Tibial nerve (tissue), 4 donors: ENCODE results near the gene RNF181. TPM values are rescaled to one million over a fixed set of nuclear protein-coding genes. Genes with fewer than 3 reads are reported as not detected.
"Not testable (repeated sequence)": the region's sequence is repeated elsewhere in the genome, so short reads cannot be mapped to it uniquely, and the experiment has no call there.

Experiments used
- DNase-seq, 2 donors: peaks; one replicate each; pipeline ENCODE4 v3.0.0-alpha.2; 2019; ENCODE audit warnings: low spot score in 2 of 2
- H3K27ac ChIP-seq, 4 donors: fragments of 200-600 bp; sonication (generic) in 3 of 4; one replicate each; pipeline ENCODE4 v1.5.1; 2017 to 2019; ENCODE audit warnings: mild to moderate bottlenecking in 1 of 4
- H3K27me3 ChIP-seq, 2 donors: fragments of 200-600 bp; sonication (generic) in 1 of 2; one replicate each; pipeline versions ENCODE4 v1.5.1 to v1.6.0; 2017 to 2019
- H3K36me3 ChIP-seq, 3 donors: fragments of 200-600 bp; sonication (generic); one replicate each; pipeline ENCODE4 v1.5.1; 2018 to 2019
- H3K4me1 ChIP-seq, 4 donors: fragments of 200-600 bp; sonication (generic) in 3 of 4; one replicate each; pipeline ENCODE4 v1.5.1; 2017 to 2019
- H3K4me3 ChIP-seq, 4 donors: fragments of 200-600 bp; sonication (generic) in 3 of 4; one replicate each; pipeline ENCODE4 v1.5.1; 2017 to 2019; ENCODE audit warnings: mild to moderate bottlenecking in 1 of 4, moderate library complexity in 1 of 4
- H3K9me3 ChIP-seq, 4 donors: fragments of 200-600 bp; sonication (generic) in 3 of 4; one replicate each; pipeline ENCODE4 v1.5.1; 2017 to 2019
- EP300 ChIP-seq, 2 donors: sonication (generic); formaldehyde crosslinking; IDR thresholded peaks; one replicate each; pipeline ENCODE4 v1.6.1; 2017; ENCODE audit warnings: antibody characterized with exemption in 2 of 2, mild to moderate bottlenecking in 1 of 2
- POLR2A ChIP-seq, 2 donors: fragments of 450-650 bp; IDR thresholded peaks; one replicate each; pipeline ENCODE4 v1.6.1; 2017; ENCODE audit warnings: antibody characterized with exemption in 2 of 2, mild to moderate bottlenecking in 2 of 2, moderate library complexity in 2 of 2
- WGBS, 2 donors: methylation state at CpG; one replicate each; pipeline ENCODE4 v1.1.5; 2018; 5-methylcytosine and 5-hydroxymethylcytosine counted together
- total RNA-seq, 4 donors: library from RNA; depleted of rRNA; stranded (reverse); fragments of >200 nt; gene quantifications; one replicate each; pipeline ENCODE4 v1.1.0, GENCODE V29; 2016
- TF ChIP-seq, protein P1 (sequence below), 5 experiments: fragments of 200-600 bp in 3 of 5; fragments of 450-650 bp in 2 of 5; sonication (generic) in 3 of 5; IDR thresholded peaks; one replicate each; pipeline ENCODE4 v1.5.1; 2016 to 2019; ENCODE audit warnings: antibody characterized with exemption in 5 of 5, mild to moderate bottlenecking in 3 of 5, moderate library complexity in 2 of 5

Gene RNF181
- total RNA-seq, 4 donors from 2014 or later = 117 to 212 (median 162) TPM

DNA sequence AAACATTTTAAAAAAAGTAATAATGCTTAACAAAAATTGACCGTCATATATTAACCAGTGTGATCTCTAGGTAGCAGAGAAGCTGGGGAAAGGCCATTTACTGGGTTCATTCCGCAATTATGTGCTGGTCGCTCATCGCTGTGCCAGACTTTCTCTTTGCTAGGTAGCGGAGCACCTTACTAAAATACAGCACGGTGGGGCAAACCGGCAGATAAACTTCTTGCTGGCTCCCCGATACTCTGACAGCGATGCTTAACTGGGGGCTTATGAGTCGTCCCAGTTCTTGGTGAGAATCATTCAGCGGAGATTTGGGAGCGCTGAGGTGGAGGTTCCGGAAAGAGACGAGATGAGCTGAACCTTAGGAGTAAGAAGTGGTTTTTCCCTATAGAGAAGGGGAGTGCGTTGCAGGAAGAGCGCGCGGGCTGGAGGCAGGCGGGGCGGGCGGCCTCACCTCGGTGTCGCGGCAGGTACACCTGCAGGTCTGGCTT is 15.7 kb downstream of the RNF181 start:
- H3K4me3 ChIP-seq = peak overlapping the region; percentile 77 to 99 (median 89)
- peak overlapping the region; percentile 40 to 93 (median 90) for H3K27ac ChIP-seq
- 5 to 6% methylated on average over 24 of the region's 24 CpGs for WGBS, 2 donors
- no peak for DNase-seq
- TF ChIP-seq EP300 (IDR thresholded peaks at IDR 0.05) (no peak), POLR2A (IDR thresholded peaks at IDR 0.05) (no peak)
- TF ChIP-seq, protein P1, sequence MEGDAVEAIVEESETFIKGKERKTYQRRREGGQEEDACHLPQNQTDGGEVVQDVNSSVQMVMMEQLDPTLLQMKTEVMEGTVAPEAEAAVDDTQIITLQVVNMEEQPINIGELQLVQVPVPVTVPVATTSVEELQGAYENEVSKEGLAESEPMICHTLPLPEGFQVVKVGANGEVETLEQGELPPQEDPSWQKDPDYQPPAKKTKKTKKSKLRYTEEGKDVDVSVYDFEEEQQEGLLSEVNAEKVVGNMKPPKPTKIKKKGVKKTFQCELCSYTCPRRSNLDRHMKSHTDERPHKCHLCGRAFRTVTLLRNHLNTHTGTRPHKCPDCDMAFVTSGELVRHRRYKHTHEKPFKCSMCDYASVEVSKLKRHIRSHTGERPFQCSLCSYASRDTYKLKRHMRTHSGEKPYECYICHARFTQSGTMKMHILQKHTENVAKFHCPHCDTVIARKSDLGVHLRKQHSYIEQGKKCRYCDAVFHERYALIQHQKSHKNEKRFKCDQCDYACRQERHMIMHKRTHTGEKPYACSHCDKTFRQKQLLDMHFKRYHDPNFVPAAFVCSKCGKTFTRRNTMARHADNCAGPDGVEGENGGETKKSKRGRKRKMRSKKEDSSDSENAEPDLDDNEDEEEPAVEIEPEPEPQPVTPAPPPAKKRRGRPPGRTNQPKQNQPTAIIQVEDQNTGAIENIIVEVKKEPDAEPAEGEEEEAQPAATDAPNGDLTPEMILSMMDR (IDR thresholded peaks at IDR 0.05) = no peak
- H3K27me3 ChIP-seq = no peaks in the 10 kb centered on the region
- H3K4me1 ChIP-seq = peaks cover 0 to 62% (median 12%) of the 10 kb centered on the region in 4 donors
- no peaks in the 10 kb centered on the region for H3K9me3 ChIP-seq
- peaks cover 0 to 31% (median 0%) of the 10 kb centered on the region in 3 donors for H3K36me3 ChIP-seq

GRCh38 chr2:85611705-85612587 is 16.4 kb downstream of the RNF181 start, which contains the start of gene C2orf68:
Gene C2orf68 (minus strand): TSS chr2:85612066. CDS start chr2:85611984, 82 bp downstream.
- 10 to 21% methylated on average over 31 to 66 of the region's 73 CpGs for WGBS, 2 donors
- Histone ChIP-seq H3K27ac (peak within 1 kb of the TSS; percentile 40 to 93 (median 90)), H3K36me3 (peaks cover 0 to 28% (median 0%) of the 10 kb centered on the region in 3 donors), H3K4me3 (peak within 1 kb of the TSS; percentile 77 to 99 (median 89)), H3K4me1 (peaks cover 0 to 59% (median 14%) of the 10 kb centered on the region in 4 donors), H3K27me3 (no peaks in the 10 kb centered on the region), H3K9me3 (no peaks in the 10 kb centered on the region)
- DNase-seq = peak; percentile 84 to 85
- TF ChIP-seq POLR2A (IDR thresholded peaks at IDR 0.05) (peak; percentile 36 to 78), EP300 (IDR thresholded peaks at IDR 0.05) (peak; percentile 60 to 92)
- TF ChIP-seq, protein P1 (IDR thresholded peaks at IDR 0.05) = peak in 1 of 5 experiments; percentile 16

- TF ChIP-seq EP300 (IDR thresholded peaks at IDR 0.05) = no peak
- TF ChIP-seq POLR2A (IDR thresholded peaks at IDR 0.05) = no peak
- TF ChIP-seq, protein P1 (IDR thresholded peaks at IDR 0.05) = no peak
- WGBS, 2 donors = 85 to 88% methylated on average over 10 of the region's 10 CpGs
- no peak for DNase-seq
- no peaks in the 10 kb centered on the region for H3K9me3 ChIP-seq
- no peak overlapping the region for H3K27ac ChIP-seq
- peaks cover 0 to 12% (median 0%) of the 10 kb centered on the region in 3 donors for H3K36me3 ChIP-seq
- no peak overlapping the region for H3K4me3 ChIP-seq
- peaks cover 0 to 53% (median 16%) of the 10 kb centered on the region in 4 donors for H3K4me1 ChIP-seq
- H3K27me3 ChIP-seq = no peaks in the 10 kb centered on the region
Observed at GRCh38 chr2:85613717-85614515, 18.4 kb downstream of the RNF181 start.

- DNase-seq, H3K27ac ChIP-seq, H3K9me3 ChIP-seq, H3K4me3 ChIP-seq, H3K27me3 ChIP-seq: not testable (repeated sequence)
- WGBS, 2 donors = 93 to 96% methylated on average over 7 of the region's 7 CpGs
- Histone ChIP-seq H3K4me1 (peaks cover 0 to 48% (median 16%) of the 10 kb centered on the region in 4 donors), H3K36me3 (peaks cover 0 to 12% (median 0%) of the 10 kb centered on the region in 3 donors)
Observed at GRCh38 chr2:85614757-85615156, 19.2 kb downstream of the RNF181 start.

DNA sequence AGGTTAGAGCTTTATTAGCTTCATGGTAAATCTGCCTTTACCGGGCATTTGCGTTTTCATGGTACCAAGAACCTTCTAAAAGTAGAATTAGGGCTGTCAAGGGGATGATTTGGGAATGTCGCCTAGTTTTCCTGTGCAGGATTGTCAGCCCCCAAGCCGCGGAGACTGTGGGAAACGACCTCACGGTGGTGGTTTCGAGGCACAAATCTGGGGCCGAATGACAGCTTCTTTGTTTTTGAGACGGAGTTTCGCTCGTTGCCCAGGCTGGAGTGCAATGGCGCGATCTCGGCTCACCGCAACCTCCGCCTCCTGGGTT is 19.8 kb downstream of the RNF181 start:
- Histone ChIP-seq H3K4me3 (peak overlapping the region in 3 of 4 donors; percentile 63 to 88 (median 80)), H3K9me3 (no peaks in the 10 kb centered on the region), H3K36me3 (peaks cover 0 to 16% (median 0%) of the 10 kb centered on the region in 3 donors), H3K4me1 (peaks cover 0 to 42% (median 15%) of the 10 kb centered on the region in 4 donors), H3K27me3 (no peaks in the 10 kb centered on the region), H3K27ac (peak overlapping the region in 3 of 4 donors; percentile 83 to 85 (median 83))
- 90 to 91% methylated on average over 17 of the region's 17 CpGs for WGBS, 2 donors
- DNase-seq = no peak
- TF ChIP-seq POLR2A (IDR thresholded peaks at IDR 0.05) = no peak
- TF ChIP-seq, protein P1 (IDR thresholded peaks at IDR 0.05) = no peak
- TF ChIP-seq EP300 (IDR thresholded peaks at IDR 0.05) = no peak

GRCh38 chr2:85617723-85618122 is 22.2 kb downstream of the RNF181 start:
- not testable (repeated sequence) for H3K9me3 ChIP-seq, DNase-seq, H3K27me3 ChIP-seq, H3K27ac ChIP-seq, H3K4me3 ChIP-seq
- 71 to 87% methylated on average over 5 of the region's 5 CpGs for WGBS, 2 donors
- H3K4me1 ChIP-seq = peaks cover 0 to 28% (median 12%) of the 10 kb centered on the region in 4 donors
- peaks cover 0 to 39% (median 7%) of the 10 kb centered on the region in 3 donors for H3K36me3 ChIP-seq
